H1 (cell line): ENCODE results near the gene SLC6A8. TPM values are rescaled to one million over a fixed set of nuclear protein-coding genes. Genes with fewer than 3 reads are reported as not detected.

Source experiments
- CTCF ChIA-PET: fragments of 300-600 bp; sonication (Branson Sonifier 250); formaldehyde crosslinking; loops from one replicate; lab custom pipeline; 2021; ENCODE audit not compliant: partially characterized antibody; lab: Charles Lee
- POLR2A ChIA-PET: fragments of 300-600 bp; sonication (Branson Sonifier 250); formaldehyde crosslinking; loops from one replicate; lab custom pipeline; 2021; ENCODE audit warnings: inconsistent platforms; ENCODE audit not compliant: partially characterized antibody; lab: Charles Lee
- DNase-seq, 2 experiments: peaks; one replicate each; pipeline versions ENCODE4 v3.0.0 to v3.0.0-alpha.2; 2010 to 2022; ENCODE audit warnings: low spot score in 2 of 2, low read depth in 1 of 2, mixed read lengths in 1 of 2
- FAIRE-seq: peaks from 2 replicates; lab custom pipeline; 2011; peaks lifted over from hg19 to GRCh38; lab: Jason Lieb, UNC
- H2AFZ ChIP-seq: 2 replicates; pipeline ENCODE4 v1.8.1; 2012; ENCODE audit warnings: low read length, inconsistent platforms
- H2AK5ac ChIP-seq: 2 replicates; pipeline ENCODE4 v1.6.1; 2013; ENCODE audit warnings: low read depth, low read length
- H2BK120ac ChIP-seq: replicated peaks from 2 replicates; pipeline ENCODE3; 2013; ENCODE audit warnings: low read depth, low read length, inconsistent platforms
- H2BK12ac ChIP-seq: 2 replicates; pipeline ENCODE4 v1.6.1; 2013; ENCODE audit warnings: low read depth, low read length
- H2BK15ac ChIP-seq: 2 replicates; pipeline ENCODE4 v1.6.1; 2013; ENCODE audit warnings: low read length
- H2BK20ac ChIP-seq: 2 replicates; pipeline ENCODE4 v1.6.1; 2013; ENCODE audit warnings: low read length
- H2BK5ac ChIP-seq: 2 replicates; pipeline ENCODE4 v1.6.1; 2013; ENCODE audit warnings: low read depth, low read length
- H3K14ac ChIP-seq: 2 replicates; pipeline ENCODE4 v1.6.1; 2013; ENCODE audit warnings: inconsistent platforms; ENCODE audit not compliant: insufficient read length
- H3K18ac ChIP-seq: 2 replicates; pipeline ENCODE4 v1.6.1; 2013; ENCODE audit warnings: low read length; ENCODE audit errors: extremely low read depth
- H3K23ac ChIP-seq: 2 replicates; pipeline ENCODE4 v1.6.1; 2013; ENCODE audit warnings: inconsistent platforms; ENCODE audit not compliant: insufficient read length
- H3K23me2 ChIP-seq: 2 replicates; pipeline ENCODE4 v1.6.1; 2013; ENCODE audit warnings: low read depth, low read length
- H3K27ac ChIP-seq: 2 replicates; pipeline ENCODE4 v1.6.1; 2011; ENCODE audit warnings: low read depth, low read length, inconsistent platforms
- H3K27me3 ChIP-seq, 4 experiments: replicated peaks in 1 of 4; 1 replicate in 1 of 4; 2 replicates in 3 of 4; pipeline versions ENCODE4 v1.6.1 to v1.8.1; 2011 to 2013; ENCODE audit warnings: low read length in 3 of 4, mild to moderate bottlenecking in 3 of 4, inconsistent platforms in 2 of 4, mixed read lengths in 2 of 4, moderate library complexity in 1 of 4; ENCODE audit not compliant: control insufficient read depth in 3 of 4, insufficient read depth in 3 of 4; ENCODE audit errors: extremely low read depth in 1 of 4
- H3K36me3 ChIP-seq, 4 experiments: 2 replicates each; pipeline versions ENCODE4 v1.6.1 to v1.8.1; 2011 to 2013; ENCODE audit warnings: mild to moderate bottlenecking in 4 of 4, low read length in 3 of 4, moderate library complexity in 2 of 4, control low read depth in 1 of 4, inconsistent platforms in 1 of 4; ENCODE audit not compliant: insufficient read depth in 4 of 4, control insufficient read depth in 2 of 4
- H3K4ac ChIP-seq: replicated peaks from 2 replicates; pipeline ENCODE3; 2013; ENCODE audit warnings: low read length, low read depth, mixed read lengths, inconsistent platforms; ENCODE audit not compliant: insufficient read length
- H3K4me1 ChIP-seq, 4 experiments: replicated peaks in 1 of 4; 1 replicate in 1 of 4; 2 replicates in 3 of 4; pipeline versions ENCODE4 v1.6.1 to v1.8.1; 2011 to 2013; ENCODE audit warnings: low read length in 3 of 4, inconsistent platforms in 2 of 4, mixed read lengths in 1 of 4; ENCODE audit not compliant: insufficient read depth in 4 of 4, control insufficient read depth in 3 of 4
- H3K4me2 ChIP-seq, 2 experiments: 2 replicates each; pipeline versions ENCODE4 v1.6.1 to v1.8.1; 2011 to 2013; ENCODE audit warnings: low read depth in 2 of 2, low read length in 2 of 2, control low read depth in 1 of 2, inconsistent platforms in 1 of 2, mild to moderate bottlenecking in 1 of 2; ENCODE audit not compliant: insufficient read depth in 1 of 2
- H3K4me3 ChIP-seq, 4 experiments: fragments of 200-600, 300-600 bp in 1 of 4; sonication (generic), shearing (Covaris generic), sonication (Bioruptor Twin) in 1 of 4; 2 replicates each; pipeline versions ENCODE4 v1.5.1 to v1.8.1; 2011 to 2016; ENCODE audit warnings: low read length in 4 of 4, low read depth in 3 of 4, control low read depth in 2 of 4, inconsistent platforms in 2 of 4, mild to moderate bottlenecking in 2 of 4, mixed read lengths in 1 of 4, moderate library complexity in 1 of 4; ENCODE audit not compliant: insufficient read depth in 2 of 4; ENCODE audit errors: extremely low read depth in 1 of 4
- H3K56ac ChIP-seq: replicated peaks from 2 replicates; pipeline ENCODE3; 2013; ENCODE audit warnings: low read depth, mild to moderate bottlenecking, mixed read lengths, low read length, inconsistent platforms; ENCODE audit not compliant: insufficient read length
- H3K79me1 ChIP-seq: 2 replicates; pipeline ENCODE4 v1.6.1; 2013; ENCODE audit warnings: low read depth, low read length, control low read depth
- H3K79me2 ChIP-seq, 2 experiments: 2 replicates each; pipeline versions ENCODE4 v1.6.1 to v1.8.1; 2012 to 2013; ENCODE audit warnings: low read length in 2 of 2, mild to moderate bottlenecking in 2 of 2, inconsistent platforms in 1 of 2; ENCODE audit not compliant: insufficient read depth in 2 of 2, control insufficient read depth in 1 of 2
- H3K9ac ChIP-seq, 4 experiments: replicated peaks in 1 of 4; 1 replicate in 1 of 4; 2 replicates in 3 of 4; pipeline versions ENCODE4 v1.6.1 to v1.8.1; 2011 to 2013; ENCODE audit warnings: low read depth in 3 of 4, low read length in 3 of 4, control low read depth in 2 of 4, mild to moderate bottlenecking in 2 of 4, moderate library complexity in 2 of 4, inconsistent platforms in 1 of 4; ENCODE audit errors: extremely low read depth in 1 of 4
- H3K9me3 ChIP-seq, 2 experiments: 2 replicates each; pipeline versions ENCODE4 v1.6.1 to v1.8.1; 2012 to 2013; ENCODE audit warnings: mild to moderate bottlenecking in 2 of 2, moderate library complexity in 2 of 2, control low read depth in 1 of 2, inconsistent platforms in 1 of 2, low read depth in 1 of 2, low read length in 1 of 2, mixed read lengths in 1 of 2; ENCODE audit not compliant: insufficient read depth in 2 of 2
- H4K20me1 ChIP-seq, 2 experiments: replicated peaks in 1 of 2; 2 replicates each; pipeline versions ENCODE3 to v1.8.1; 2011 to 2013; ENCODE audit warnings: inconsistent platforms in 2 of 2, low read length in 2 of 2, mild to moderate bottlenecking in 1 of 2; ENCODE audit not compliant: insufficient read depth in 2 of 2, control insufficient read depth in 1 of 2
- H4K5ac ChIP-seq: 2 replicates; pipeline ENCODE4 v1.6.1; 2013; ENCODE audit warnings: low read length, low read depth, mixed read lengths, inconsistent platforms; ENCODE audit not compliant: insufficient read length
- H4K8ac ChIP-seq: 2 replicates; pipeline ENCODE4 v1.8.0; 2013; ENCODE audit warnings: mild to moderate bottlenecking, moderate library complexity, low read length, inconsistent platforms; ENCODE audit not compliant: insufficient read depth; ENCODE audit errors: extremely low read depth
- H4K91ac ChIP-seq: replicated peaks from 2 replicates; pipeline ENCODE3; 2013; ENCODE audit warnings: low read length, mixed read lengths, inconsistent platforms; ENCODE audit not compliant: insufficient read length
- BACH1 ChIP-seq: IDR thresholded peaks from 2 replicates; pipeline ENCODE4 v1.6.1; 2012; ENCODE audit warnings: low read length, improper control_type of control experiment
- CBX8 ChIP-seq: fragments of 300-800, 300-1000 bp; sonication (generic); IDR thresholded peaks from 2 replicates; pipeline ENCODE4 v1.7.1; 2016; ENCODE audit warnings: low read depth, low read length, borderline replicate concordance
- CEBPB ChIP-seq: IDR thresholded peaks from 2 replicates; pipeline ENCODE4 v1.6.1; 2012; ENCODE audit warnings: low read depth, low read length
- FOSL1 ChIP-seq: IDR thresholded peaks from 2 replicates; pipeline ENCODE4 v1.6.1; 2011; ENCODE audit warnings: mild to moderate bottlenecking, low read depth, low read length, moderate library complexity; ENCODE audit not compliant: insufficient read depth
- GTF2F1 ChIP-seq: IDR thresholded peaks from 2 replicates; pipeline ENCODE4 v1.6.1; 2012; ENCODE audit warnings: low read depth, low read length, improper control_type of control experiment, borderline replicate concordance
- RBBP5 ChIP-seq: IDR thresholded peaks from 2 replicates; pipeline ENCODE4 v1.7.1; 2012; ENCODE audit warnings: low read depth, mild to moderate bottlenecking, inconsistent platforms, low read length, moderate library complexity, borderline replicate concordance
- SIRT6 ChIP-seq: IDR thresholded peaks from one replicate; pipeline ENCODE4 v1.7.1; 2012; ENCODE audit warnings: low read length, inconsistent platforms
- SP4 ChIP-seq: IDR thresholded peaks from 2 replicates; pipeline ENCODE4 v1.6.1; 2012; ENCODE audit warnings: low read length, inconsistent platforms
- SRF ChIP-seq: IDR thresholded peaks from 2 replicates; pipeline ENCODE4 v1.6.1; 2011; ENCODE audit warnings: mild to moderate bottlenecking, low read depth, low read length, moderate library complexity
- SUZ12 ChIP-seq: fragments of 200-600 bp; sonication (generic); IDR thresholded peaks from 2 replicates; pipeline ENCODE4 v1.6.1; 2012; ENCODE audit warnings: mild to moderate bottlenecking, inconsistent platforms, low read length, moderate library complexity, mixed read lengths
- TEAD4 ChIP-seq: IDR thresholded peaks from 2 replicates; pipeline ENCODE4 v1.6.1; 2012; ENCODE audit warnings: low read depth, low read length, inconsistent platforms, mixed read lengths
- USF2 ChIP-seq: IDR thresholded peaks from 2 replicates; pipeline ENCODE4 v1.6.1; 2011; ENCODE audit warnings: low read length, improper control_type of control experiment
- YY1 ChIP-seq: IDR thresholded peaks from 2 replicates; pipeline ENCODE4 v1.6.1; 2011; ENCODE audit warnings: low read depth, mild to moderate bottlenecking, low read length
- whole genome bisulfite sequencing, 2 experiments: shearing (Covaris generic) in 1 of 2; methylation state at CpG; one replicate each; pipeline versions ENCODE4 v1.1.6 to v1.1.7; 2013 to 2015; ENCODE audit warnings: low lambda C conversion rate in 2 of 2, mixed read lengths in 2 of 2, inconsistent platforms in 1 of 2, low coverage in 1 of 2, missing lambda C conversion rate in 1 of 2; ENCODE audit not compliant: insufficient replicate concordance in 2 of 2, insufficient coverage in 1 of 2, insufficient read length in 1 of 2; ENCODE audit errors: extremely low coverage in 1 of 2, missing lambda C conversion rate in 1 of 2; 5-methylcytosine and 5-hydroxymethylcytosine counted together
- polyA plus RNA-seq, 7 experiments: library from polyadenylated mRNA; depleted of rRNA in 3 of 7; stranded (reverse) in 5 of 7; unstranded in 2 of 7; fragments of >200 nt in 5 of 7; fragments of 200-250 nt in 2 of 7; gene quantifications; 1 replicate in 5 of 7; 2 replicates in 1 of 7; 4 replicates in 1 of 7; pipeline versions ENCODE4 v1.2.1 to v1.2.3, GENCODE V29; 2011 to 2013; ENCODE audit warnings: missing spikeins in 2 of 7, mixed read lengths in 2 of 7
- total RNA-seq: library from RNA; stranded (reverse); fragmentation: NEBNext Ultra II Directional; extraction: Animal tissue kit (Norgen Biotek cat#: 25700); gene quantifications from 2 replicates; pipeline ENCODE4 v1.2.1, GENCODE V29; 2021

SLC6A8 gene
- total and polyA plus RNA-seq, 2 of the 8 experiments (the other 6 are each of a cell fraction or from before 2014, with no cell fraction given) = 87.7 to 94.7 TPM

GRCh38 chrX:153674219-153674851 is 13.4 kb upstream of the SLC6A8 start:
- Histone ChIP-seq H2BK12ac (no peak overlapping the region), H4K20me1 (no peaks in the 10 kb centered on the region), H2AFZ (no peak overlapping the region), H3K27me3 (peaks cover 0 to 2% (median under 1%) of the 10 kb centered on the region in 4 experiments; a peak in 2 of 7 replicates), H2BK20ac (no peak overlapping the region), H3K23me2 (no peaks in the 10 kb centered on the region; the same call in 1 of the 2 replicates), H4K91ac (no peak overlapping the region), H3K23ac (no peak overlapping the region), H3K56ac (no peak overlapping the region), H3K9me3 (no peaks in the 10 kb centered on the region), H3K79me1 (no peaks in the 10 kb centered on the region), H3K18ac (no peak overlapping the region), H2AK5ac (no peak overlapping the region), H2BK5ac (no peak overlapping the region), H2BK120ac (no peak overlapping the region), H3K4ac (no peak overlapping the region), H3K14ac (no peak overlapping the region), H3K79me2 (no peaks in the 10 kb centered on the region), H3K4me3 (peak overlapping the region in 2 of 4 experiments; percentile 14 to 26; a peak in 3 of 8 replicates), H3K27ac (no peak overlapping the region), H2BK15ac (no peak overlapping the region), H4K5ac (no peak overlapping the region), H3K4me2 (peak overlapping the region in 1 of 2 experiments; percentile 33; a peak in 1 of 4 replicates), H3K9ac (no peak overlapping the region), H3K36me3 (no peaks in the 10 kb centered on the region), H3K4me1 (peaks cover 0 to 8% (median 2%) of the 10 kb centered on the region in 4 experiments; a peak in 4 of 7 replicates), H4K8ac (no peak overlapping the region)
- ChIA-PET CTCF (interaction anchor here (1.2 to 2.1 kb wide), 3 partner anchors 10 to 107 kb away, joined by 3 to 10 read pairs (median 3); no protein-coding TSS in a partner anchor), POLR2A (interaction anchor here (0.6 to 1.6 kb wide), 2 partner anchors 13 to 463 kb away, joined by 3 to 7 read pairs; partner anchors contain the start of gene SLC6A8)
- no peak for DNase-seq
- WGBS, 2 experiments = 82% methylated on average over 21 of the region's 27 CpGs; no CpG with 5 or more reads in 1 of the 2 experiments
- no peak for FAIRE-seq
- TF ChIP-seq TEAD4 = no peak
- TF ChIP-seq YY1 = no peak
- no peak for TF ChIP-seq FOSL1
- TF ChIP-seq CBX8 = no peak
- no peak for TF ChIP-seq SIRT6
- TF ChIP-seq USF2 = no peak
- no peak for TF ChIP-seq RBBP5
- TF ChIP-seq GTF2F1 = no peak
- no peak for TF ChIP-seq BACH1
- no peak for TF ChIP-seq SP4
- no peak for TF ChIP-seq CEBPB
- no peak for TF ChIP-seq SUZ12
- no peak for TF ChIP-seq SRF
